Chondrocyte (in vitro differentiated cells): ENCODE measurements around the gene LAPTM4A. TPM values are rescaled to one million over a fixed set of nuclear protein-coding genes. Genes with fewer than 3 reads are reported as not detected.

Experiments used
- DNase-seq: peaks from one replicate; pipeline ENCODE4 v3.0.0; 2021; ENCODE audit warnings: mixed read lengths, low spot score
- H3K27ac Mint-ChIP-seq: one replicate; pipeline ENCODE4 v1.8.0; 2021; ENCODE audit warnings: mild to moderate bottlenecking, moderate library complexity, mixed read lengths; ENCODE audit not compliant: unreplicated experiment
- H3K27me3 Mint-ChIP-seq: 2 replicates; pipeline ENCODE4 v1.8.0; 2021; ENCODE audit warnings: low read depth, mixed read lengths
- H3K36me3 Mint-ChIP-seq: 2 replicates; pipeline ENCODE4 v1.8.0; 2021; ENCODE audit warnings: low read depth, mixed read lengths
- H3K4me1 Mint-ChIP-seq: 2 replicates; pipeline ENCODE4 v1.8.0; 2021; ENCODE audit warnings: low read depth, mild to moderate bottlenecking, mixed read lengths
- H3K4me3 Mint-ChIP-seq: one replicate; pipeline ENCODE4 v1.8.0; 2021; ENCODE audit warnings: mild to moderate bottlenecking, moderate library complexity, mixed read lengths; ENCODE audit not compliant: unreplicated experiment
- H3K9me3 Mint-ChIP-seq: 2 replicates; pipeline ENCODE4 v1.8.0; 2021; ENCODE audit warnings: low read depth, mixed read lengths
- total RNA-seq: library from RNA; stranded (reverse); gene quantifications from 3 replicates; pipeline ENCODE4 v1.2.1, GENCODE V29; 2021
- TF ChIP-seq, protein P1 (sequence below): fragments of 200-600 bp; sonication (generic); IDR thresholded peaks from 2 replicates; pipeline ENCODE4 v1.5.0; 2021; ENCODE audit warnings: antibody characterized with exemption, mild to moderate bottlenecking, moderate library complexity

The LAPTM4A gene
- total RNA-seq, 1 donor from 2014 or later = 404 TPM

DNA sequence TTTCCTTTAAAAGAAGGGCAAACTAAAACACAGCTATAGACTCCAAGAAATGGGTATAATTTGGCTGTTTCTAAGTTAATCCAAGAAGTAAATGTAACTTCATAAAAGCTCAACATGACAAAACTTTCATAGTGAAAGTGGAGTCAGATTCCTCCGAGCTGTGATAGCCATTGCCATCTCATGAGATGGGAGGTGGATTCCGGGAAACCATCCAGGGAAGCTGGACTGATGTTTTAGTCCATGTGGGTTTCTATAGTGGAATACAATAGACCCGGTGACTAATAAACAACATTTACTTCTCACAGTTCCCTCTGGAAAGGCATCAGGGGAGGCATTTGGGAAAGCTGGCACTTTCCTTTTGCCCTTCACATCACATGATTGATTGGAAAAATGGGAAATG is 10.0 kb upstream of the LAPTM4A start:
- peak overlapping the region; percentile 66 for H3K27ac Mint-ChIP-seq
- TF ChIP-seq, protein P1, sequence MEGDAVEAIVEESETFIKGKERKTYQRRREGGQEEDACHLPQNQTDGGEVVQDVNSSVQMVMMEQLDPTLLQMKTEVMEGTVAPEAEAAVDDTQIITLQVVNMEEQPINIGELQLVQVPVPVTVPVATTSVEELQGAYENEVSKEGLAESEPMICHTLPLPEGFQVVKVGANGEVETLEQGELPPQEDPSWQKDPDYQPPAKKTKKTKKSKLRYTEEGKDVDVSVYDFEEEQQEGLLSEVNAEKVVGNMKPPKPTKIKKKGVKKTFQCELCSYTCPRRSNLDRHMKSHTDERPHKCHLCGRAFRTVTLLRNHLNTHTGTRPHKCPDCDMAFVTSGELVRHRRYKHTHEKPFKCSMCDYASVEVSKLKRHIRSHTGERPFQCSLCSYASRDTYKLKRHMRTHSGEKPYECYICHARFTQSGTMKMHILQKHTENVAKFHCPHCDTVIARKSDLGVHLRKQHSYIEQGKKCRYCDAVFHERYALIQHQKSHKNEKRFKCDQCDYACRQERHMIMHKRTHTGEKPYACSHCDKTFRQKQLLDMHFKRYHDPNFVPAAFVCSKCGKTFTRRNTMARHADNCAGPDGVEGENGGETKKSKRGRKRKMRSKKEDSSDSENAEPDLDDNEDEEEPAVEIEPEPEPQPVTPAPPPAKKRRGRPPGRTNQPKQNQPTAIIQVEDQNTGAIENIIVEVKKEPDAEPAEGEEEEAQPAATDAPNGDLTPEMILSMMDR = no peak
- peak overlapping the region; percentile 19 for H3K4me3 Mint-ChIP-seq
- H3K4me1 Mint-ChIP-seq = peaks cover 43% of the 10 kb centered on the region
- no peaks in the 10 kb centered on the region for H3K27me3 Mint-ChIP-seq
- H3K36me3 Mint-ChIP-seq = peaks cover 10% of the 10 kb centered on the region
- DNase-seq = no peak
- peaks cover 19% of the 10 kb centered on the region for H3K9me3 Mint-ChIP-seq

DNA sequence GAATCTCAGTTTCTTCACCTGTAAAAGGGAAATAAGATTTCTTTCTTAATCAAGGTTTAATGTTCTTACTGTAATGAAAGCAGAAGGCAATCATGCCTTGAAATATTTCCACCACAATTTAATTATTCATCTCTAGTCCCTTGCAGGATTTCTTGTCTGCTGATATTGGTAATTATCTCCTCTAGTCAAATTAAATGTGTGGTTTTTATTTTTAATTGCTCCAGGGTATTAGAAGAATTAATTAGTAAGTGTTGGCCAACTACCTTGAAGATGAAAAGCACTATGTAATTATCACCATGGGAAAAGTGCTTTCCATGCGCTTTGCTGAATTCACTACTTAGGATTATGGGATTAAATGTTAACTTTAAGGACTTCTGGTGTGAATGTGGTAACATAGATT is 8.7 kb upstream of the LAPTM4A start:
- TF ChIP-seq, protein P1 = no peak
- H3K9me3 Mint-ChIP-seq = peaks cover 9% of the 10 kb centered on the region
- H3K27me3 Mint-ChIP-seq = no peaks in the 10 kb centered on the region
- no peak overlapping the region for H3K4me3 Mint-ChIP-seq
- peaks cover 6% of the 10 kb centered on the region for H3K36me3 Mint-ChIP-seq
- H3K27ac Mint-ChIP-seq = no peak overlapping the region
- no peak for DNase-seq
- H3K4me1 Mint-ChIP-seq = peaks cover 30% of the 10 kb centered on the region

DNA sequence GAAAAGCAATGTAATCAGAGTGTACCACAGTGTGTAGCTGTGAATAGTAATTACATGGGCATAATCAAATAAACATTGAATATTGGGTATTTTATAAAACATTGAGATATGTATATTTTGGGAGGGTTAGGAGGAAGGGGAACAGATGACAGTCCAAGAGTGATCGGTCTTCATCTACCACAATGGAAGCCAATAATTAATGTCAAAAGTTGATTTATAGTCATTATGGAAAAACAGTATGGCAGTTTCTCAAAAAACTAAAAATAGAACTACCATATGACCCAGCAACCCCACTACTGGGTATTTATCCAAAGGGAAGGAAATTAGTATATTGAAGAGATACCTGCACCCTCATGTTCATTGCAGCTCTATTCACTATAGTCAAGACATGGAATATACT is 5.8 kb upstream of the LAPTM4A start:
- TF ChIP-seq, protein P1 = no peak
- Mint-ChIP-seq H3K27ac (no peak overlapping the region), H3K27me3 (no peaks in the 10 kb centered on the region), H3K36me3 (no peaks in the 10 kb centered on the region), H3K9me3 (no peaks in the 10 kb centered on the region), H3K4me1 (peaks cover 12% of the 10 kb centered on the region), H3K4me3 (no peak overlapping the region)
- no peak for DNase-seq

DNA sequence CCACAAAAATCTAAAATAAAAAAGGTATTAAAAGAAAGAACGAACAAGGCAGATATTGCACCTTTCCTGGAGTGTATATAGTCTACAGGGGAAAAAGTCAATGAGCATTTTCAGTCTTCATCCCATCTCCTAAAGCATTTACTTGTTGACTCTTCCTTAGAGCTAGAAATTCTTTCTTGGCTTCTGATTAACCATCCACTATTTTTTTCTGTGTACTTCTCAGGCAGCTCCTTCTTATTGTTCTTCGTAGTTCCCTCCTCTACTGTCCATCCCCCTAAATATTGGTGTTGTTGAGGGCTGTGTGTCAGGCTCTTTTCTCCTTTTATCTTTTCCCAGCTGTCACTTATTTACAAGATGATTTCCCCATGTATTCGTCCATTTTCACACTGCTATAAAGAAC is 3.5 kb upstream of the LAPTM4A start:
- Mint-ChIP-seq H3K36me3 (no peaks in the 10 kb centered on the region), H3K4me3 (no peak overlapping the region), H3K27me3 (no peaks in the 10 kb centered on the region), H3K27ac (no peak overlapping the region), H3K4me1 (no peaks in the 10 kb centered on the region), H3K9me3 (no peaks in the 10 kb centered on the region)
- DNase-seq = no peak
- TF ChIP-seq, protein P1 = no peak

DNA sequence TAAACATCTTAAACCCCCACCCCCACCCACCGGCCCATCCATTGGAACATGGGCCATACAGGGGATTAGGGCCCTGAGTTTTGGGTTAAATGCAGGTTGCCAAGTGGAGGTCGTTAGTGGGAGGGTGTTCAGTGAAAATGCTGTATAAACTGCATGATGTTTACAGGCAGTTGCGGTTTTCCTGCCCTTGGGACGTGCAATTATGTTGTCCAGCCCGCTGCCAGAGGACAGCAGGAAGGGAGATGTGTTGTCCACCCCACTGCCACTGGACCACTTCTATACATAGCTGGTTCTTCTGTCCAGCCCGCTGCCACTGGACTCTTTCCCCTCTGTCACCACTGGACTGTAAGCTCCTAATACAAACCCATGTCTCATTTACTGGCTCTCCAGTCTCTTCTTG is 2.7 kb upstream of the LAPTM4A start:
- H3K36me3 Mint-ChIP-seq = no peaks in the 10 kb centered on the region
- H3K4me3 Mint-ChIP-seq = no peak overlapping the region
- no peak for DNase-seq
- H3K27me3 Mint-ChIP-seq = no peaks in the 10 kb centered on the region
- H3K9me3 Mint-ChIP-seq = no peaks in the 10 kb centered on the region
- H3K4me1 Mint-ChIP-seq = peaks cover 6% of the 10 kb centered on the region
- TF ChIP-seq, protein P1 = no peak
- H3K27ac Mint-ChIP-seq = no peak overlapping the region
